Activated CD4-positive, alpha-beta T cell treated with anti-CD3 and anti-CD28 coated beads, Interleukin-10, Interleukin-2, amounts not matched to agents 100 ng/mL and 50 ng/mL, durations not matched to agents 16 hours and 8 hours (primary cell): ENCODE data around the gene SLC8B1.
A peak's percentile ranks its signal among the peaks of the same experiment; 100 is the strongest.

ENCODE experiments used
- DNase-seq: peaks from one replicate; pipeline ENCODE4 v3.0.0-alpha.2; 2020

SLC8B1 gene

GRCh38 chr12:113318900-113319628, 15.8 kb downstream of the SLC8B1 start:
- no peak for DNase-seq

- DNase-seq = no peak
These were observed 16.8 kb downstream of the SLC8B1 start for GRCh38 chr12:113318046-113318656.

GRCh38 chr12:113317122-113317521, 17.8 kb downstream of the SLC8B1 start:
- no peak for DNase-seq

- DNase-seq = no peak
These were observed 18.8 kb downstream of the SLC8B1 start for GRCh38 chr12:113316155-113316554.

- DNase-seq = no peak
These were observed 19.6 kb downstream of the SLC8B1 start for GRCh38 chr12:113315358-113315757.

GRCh38 chr12:113314121-113314529, 20.8 kb downstream of the SLC8B1 start:
- no peak for DNase-seq

- peak; percentile 22 for DNase-seq
These were observed 24.4 kb downstream of the SLC8B1 start for GRCh38 chr12:113310489-113310888.

GRCh38 chr12:113306382-113306781, 28.5 kb downstream of the SLC8B1 start:
- no peak for DNase-seq

GRCh38 chr12:113305281-113305856, 29.5 kb downstream of the SLC8B1 start:
- DNase-seq = no peak

- DNase-seq = no peak
These were observed 31.8 kb downstream of the SLC8B1 start for GRCh38 chr12:113302886-113303640.

- DNase-seq = no peak
These were observed 32.4 kb downstream of the SLC8B1 start for GRCh38 chr12:113302466-113302865.

- DNase-seq = no peak
These were observed 33.1 kb downstream of the SLC8B1 start for GRCh38 chr12:113301811-113302210.

GRCh38 chr12:113299619-113300237, 35.2 kb downstream of the SLC8B1 start:
- DNase-seq = no peak

GRCh38 chr12:113298861-113299545, 35.9 kb downstream of the SLC8B1 start:
- DNase-seq = no peak

GRCh38 chr12:113298472-113298817, 36.5 kb downstream of the SLC8B1 start:
- no peak for DNase-seq

- DNase-seq = no peak
These were observed 37.1 kb downstream of the SLC8B1 start for GRCh38 chr12:113297621-113298471.

- no peak for DNase-seq
These were observed 37.7 kb downstream of the SLC8B1 start for GRCh38 chr12:113297214-113297587.

- DNase-seq = no peak
These were observed 38.2 kb downstream of the SLC8B1 start for GRCh38 chr12:113296557-113297213.

- no peak for DNase-seq
These were observed 38.9 kb downstream of the SLC8B1 start for GRCh38 chr12:113295886-113296556.

- no peak for DNase-seq
These were observed 41.8 kb downstream of the SLC8B1 start for GRCh38 chr12:113293100-113293499.

GRCh38 chr12:113292547-113292946, 42.4 kb downstream of the SLC8B1 start:
- DNase-seq = no peak
